Measurements from ENCODE around the gene C11orf52. TPM values are rescaled to one million over a fixed set of nuclear protein-coding genes. Genes with fewer than 3 reads are reported as not detected.

The C11orf52 gene
- total RNA-seq: not detected in 2 replicates

GRCh38 chr11:111918390-111919256 lies at the start of gene C11orf52:
C11orf52 (plus strand) TSS chr11:111918913; CDS start chr11:111918973, 60 bp downstream.

GRCh38 chr11:111870886-111871692 lies 47.6 kb upstream of the C11orf52 start, which contains the start of gene ALG9:
ALG9 (minus strand) TSS chr11:111871581; CDS start chr11:111871482, 99 bp downstream.

DNA sequence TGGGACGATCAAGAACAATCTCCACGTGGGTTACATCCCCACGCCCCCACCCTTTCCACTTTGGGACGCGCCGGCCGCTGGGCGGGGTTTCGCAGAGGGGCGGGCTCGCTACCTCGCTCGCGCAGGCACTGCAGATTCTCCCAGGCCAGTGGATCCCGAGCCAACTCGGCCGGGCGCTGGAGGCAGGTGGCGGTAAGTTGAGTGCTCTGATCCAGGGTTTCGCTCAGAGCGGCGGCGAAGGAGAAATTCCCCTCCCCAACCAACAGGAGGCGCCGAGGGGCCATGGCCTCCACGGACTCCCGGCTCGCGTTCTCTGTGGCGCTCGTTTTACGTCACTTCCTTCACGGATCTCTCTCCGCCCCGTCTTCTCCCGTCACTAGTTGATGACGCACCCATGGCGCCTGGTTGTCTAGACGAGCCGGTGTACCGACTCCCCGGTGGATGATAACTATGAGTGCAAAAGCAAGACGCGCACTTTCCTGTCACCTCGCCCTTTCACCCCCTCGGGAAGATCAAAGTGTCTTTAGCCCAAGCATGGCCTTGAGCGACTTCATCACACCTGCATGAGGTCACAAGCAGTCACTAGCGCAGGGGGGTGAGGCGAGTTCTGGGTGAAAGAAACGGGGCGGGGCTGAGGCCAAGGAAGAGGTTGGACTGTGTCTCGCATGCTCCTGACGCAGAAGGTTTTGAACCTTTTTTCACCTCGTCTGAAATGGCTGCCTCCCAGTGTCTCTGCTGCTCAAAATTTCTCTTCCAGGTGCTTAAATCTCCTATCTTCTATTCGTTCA lies 39.7 kb upstream of the C11orf52 start, which contains the start of the genes CFAP68 and FDXACB1:
Gene CFAP68, plus strand, starts transcription at position 693 of the 788 bp plus-strand sequence. Its CDS starts 20 bp downstream, at position 713.
Gene FDXACB1, minus strand, starts transcription at position 317 of the 788 bp plus-strand sequence. Its CDS starts 33 bp downstream, at position 284.

DNA sequence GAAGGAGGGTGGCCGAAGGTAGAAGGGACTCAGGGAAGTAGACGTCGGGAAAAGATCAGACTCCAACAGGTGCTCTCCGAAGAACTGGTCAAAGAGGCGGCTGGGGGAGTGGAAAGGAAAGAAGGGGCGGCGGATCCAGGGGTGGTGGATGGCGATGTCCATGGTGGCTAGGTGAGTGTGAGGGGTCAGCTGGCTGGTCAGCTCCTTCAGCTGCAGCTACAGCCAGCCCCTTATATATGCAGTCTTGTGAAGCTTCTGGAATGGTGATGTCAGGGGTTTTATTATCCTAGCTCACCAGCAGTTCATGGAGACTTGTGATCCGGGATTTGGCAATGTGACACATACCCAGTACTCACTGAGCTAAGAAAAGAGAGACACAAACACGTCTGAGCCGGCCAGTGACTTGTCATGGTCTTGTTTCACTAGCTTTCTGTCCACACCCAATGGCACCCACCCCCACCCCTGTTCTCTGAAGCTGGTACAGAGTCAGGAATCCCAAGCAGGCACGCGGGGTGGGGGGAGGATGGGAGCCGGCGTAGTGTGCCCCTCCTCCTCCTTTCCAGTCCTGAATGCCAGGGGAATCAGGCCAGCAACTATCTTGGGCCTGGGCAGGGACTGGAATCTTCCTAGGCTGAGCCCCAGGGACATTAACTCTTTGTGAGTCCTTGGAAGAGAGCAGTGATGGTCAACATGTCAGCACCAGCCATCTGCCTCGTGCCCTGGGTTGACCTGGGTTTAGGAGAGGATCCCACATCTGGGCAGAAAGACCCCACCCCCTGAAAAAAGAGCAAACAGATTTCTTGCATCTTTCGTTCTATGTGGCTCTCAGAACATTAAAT lies 6.9 kb upstream of the C11orf52 start, which contains the start of gene CRYAB:
Gene CRYAB, minus strand, starts transcription at position 208 of the 839 bp plus-strand sequence. Its CDS starts 46 bp downstream, at position 162.

GRCh38 chr11:111912535-111912934 lies 6.2 kb upstream of the C11orf52 start, which contains the start of gene HSPB2:
HSPB2 (plus strand) TSS chr11:111912734; CDS start chr11:111912830, 96 bp downstream.

Other genes with a start within 250 kb of the C11orf52 start
- gene PPP2R1B, start 152.5 kb upstream of the C11orf52 start, total RNA-seq: 33.4 and 38.5 TPM in 2 replicates
- 33.7 and 42.2 TPM in 2 replicates for gene ALG9, start 47.3 kb upstream of the C11orf52 start, total RNA-seq
- gene FDXACB1, start 39.7 kb upstream of the C11orf52 start, total RNA-seq: 3.7 and 4.3 TPM in 2 replicates
- gene CFAP68, start 39.4 kb upstream of the C11orf52 start, total RNA-seq: 7.2 and 14.2 TPM in 2 replicates
- 11.7 and 27.1 TPM in 2 replicates for gene CRYAB, start 7.1 kb upstream of the C11orf52 start, total RNA-seq
- not detected in 2 replicates for gene HSPB2, start 6.2 kb upstream of the C11orf52 start, total RNA-seq
- 10.4 and 11.9 TPM in 2 replicates for gene DIXDC1, start 18.4 kb downstream of the C11orf52 start, total RNA-seq
- gene DLAT, start 106.5 kb downstream of the C11orf52 start, total RNA-seq: 40.1 and 47.3 TPM in 2 replicates
- gene PIH1D2, start 155.1 kb downstream of the C11orf52 start, total RNA-seq: 1.2 and 4.9 TPM in 2 replicates
- 8.9 and 13.3 TPM in 2 replicates for gene NKAPD1, start 155.4 kb downstream of the C11orf52 start, total RNA-seq
- 40.2 and 48.7 TPM in 2 replicates for gene TIMM8B, start 167.8 kb downstream of the C11orf52 start, total RNA-seq
- gene SDHD, start 168.0 kb downstream of the C11orf52 start, total RNA-seq: 146 and 150 TPM in 2 replicates
- gene IL18, start 245.2 kb downstream of the C11orf52 start, total RNA-seq: 22.3 and 26.8 TPM in 2 replicates
- gene TEX12, start 248.5 kb downstream of the C11orf52 start, total RNA-seq: not detected in 2 replicates

Measured in myometrial cell (primary cell).